Cardiac muscle cell (in vitro differentiated cells and primary cell): ENCODE data around the gene DAPK3. TPM values are rescaled to one million over a fixed set of nuclear protein-coding genes. Genes with fewer than 3 reads are reported as not detected.

Experiments used
- DNase-seq, 2 donors: peaks; one replicate each; pipeline versions ENCODE4 v3.0.0 to v3.0.0-alpha.2; 2010 to 2017; ENCODE audit warnings: low read depth in 1 of 2, low spot score in 1 of 2
- H3K27ac ChIP-seq: fragments of 200-600 bp; sonication (generic); 2 replicates; pipeline ENCODE4 v1.5.1; 2016
- H3K27me3 ChIP-seq: fragments of 200-600 bp; sonication (generic); 2 replicates; pipeline ENCODE4 v1.6.0; 2016; ENCODE audit warnings: control low read depth
- H3K36me3 ChIP-seq: fragments of 200-600 bp; sonication (generic); 2 replicates; pipeline ENCODE4 v1.5.1; 2016; ENCODE audit warnings: control low read depth
- H3K4me1 ChIP-seq: fragments of 200-600 bp; sonication (generic); 2 replicates; pipeline ENCODE4 v1.8.1; 2017; ENCODE audit warnings: low read depth, mild to moderate bottlenecking, mixed run types
- H3K4me3 ChIP-seq: fragments of 200-600 bp; sonication (generic); 2 replicates; pipeline ENCODE4 v1.5.1; 2016; ENCODE audit warnings: mild to moderate bottlenecking
- H3K9me3 ChIP-seq: fragments of 200-600 bp; sonication (generic); 2 replicates; pipeline ENCODE4 v1.5.1; 2017; ENCODE audit warnings: low read depth, mild to moderate bottlenecking, control low read depth
- CTCF ChIP-seq: IDR thresholded peaks from 2 replicates; pipeline ENCODE4 v1.5.1; 2012; ENCODE audit warnings: low read depth, mild to moderate bottlenecking, low read length
- polyA plus RNA-seq: library from polyadenylated mRNA; unstranded; fragments of >200 nt; fragmentation: Nextera tagmentation; extraction: Ambion mirVana; gene quantifications from 2 replicates; pipeline ENCODE4 v1.2.1, GENCODE V29; 2016
- total RNA-seq: library from RNA; depleted of rRNA; stranded (reverse); fragments of >200 nt; gene quantifications from 2 replicates; pipeline ENCODE4 v1.2.3, GENCODE V29; 2016

The DAPK3 gene
- total and polyA plus RNA-seq, 2 experiments from 2014 or later = 72.1 to 157 TPM

- no peaks in the 10 kb centered on the region for H3K27me3 ChIP-seq
- H3K4me3 ChIP-seq = no peak overlapping the region
- H3K4me1 ChIP-seq = peaks cover 3% of the 10 kb centered on the region
- no peaks in the 10 kb centered on the region for H3K36me3 ChIP-seq
- no peak for DNase-seq
- H3K27ac ChIP-seq = peak overlapping the region; percentile 62
- no peaks in the 10 kb centered on the region for H3K9me3 ChIP-seq
- TF ChIP-seq CTCF = no peak
Observed at GRCh38 chr19:3931041-3931440, 39.9 kb downstream of the DAPK3 start.

DNA sequence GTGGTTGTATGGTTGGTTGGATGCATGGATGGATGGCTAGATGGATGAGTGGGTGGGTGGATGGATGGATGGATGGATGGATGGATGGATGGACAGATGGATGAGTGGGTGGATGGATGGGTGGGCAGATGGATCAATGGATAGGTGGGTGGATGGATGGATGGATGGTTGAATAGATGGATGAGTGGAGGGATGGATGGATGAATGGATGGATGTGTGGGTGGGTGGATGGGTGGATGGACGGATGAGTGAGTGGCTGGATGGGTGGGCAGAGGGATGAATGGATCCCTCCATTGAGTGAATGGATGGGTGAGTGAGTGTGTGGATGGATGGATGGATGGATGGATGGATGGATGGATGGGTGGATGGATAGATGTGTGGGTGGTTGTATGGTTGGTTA lies 47.0 kb downstream of the DAPK3 start:
- Histone ChIP-seq H3K9me3 (no peaks in the 10 kb centered on the region), H3K27me3 (no peaks in the 10 kb centered on the region), H3K4me1 (no peaks in the 10 kb centered on the region), H3K36me3 (no peaks in the 10 kb centered on the region), H3K27ac (no peak overlapping the region), H3K4me3 (no peak overlapping the region)
- DNase-seq = no peak
- TF ChIP-seq CTCF = no peak

GRCh38 chr19:3923096-3923758 lies 47.7 kb downstream of the DAPK3 start:
- H3K27me3 ChIP-seq = no peaks in the 10 kb centered on the region
- H3K4me3 ChIP-seq = no peak overlapping the region
- no peaks in the 10 kb centered on the region for H3K9me3 ChIP-seq
- no peaks in the 10 kb centered on the region for H3K36me3 ChIP-seq
- no peak for TF ChIP-seq CTCF
- DNase-seq = no peak
- no peak overlapping the region for H3K27ac ChIP-seq
- no peaks in the 10 kb centered on the region for H3K4me1 ChIP-seq

GRCh38 chr19:3919793-3920192 lies 51.1 kb downstream of the DAPK3 start:
- no peak for TF ChIP-seq CTCF
- no peak overlapping the region for H3K4me3 ChIP-seq
- no peak for DNase-seq
- no peaks in the 10 kb centered on the region for H3K36me3 ChIP-seq
- no peaks in the 10 kb centered on the region for H3K4me1 ChIP-seq
- H3K9me3 ChIP-seq = no peaks in the 10 kb centered on the region
- H3K27me3 ChIP-seq = no peaks in the 10 kb centered on the region
- H3K27ac ChIP-seq = no peak overlapping the region

GRCh38 chr19:3916033-3916432 lies 54.9 kb downstream of the DAPK3 start:
- Histone ChIP-seq H3K9me3 (no peaks in the 10 kb centered on the region), H3K36me3 (no peaks in the 10 kb centered on the region), H3K27ac (no peak overlapping the region), H3K27me3 (no peaks in the 10 kb centered on the region), H3K4me1 (no peaks in the 10 kb centered on the region), H3K4me3 (no peak overlapping the region)
- TF ChIP-seq CTCF = no peak
- no peak for DNase-seq

DNA sequence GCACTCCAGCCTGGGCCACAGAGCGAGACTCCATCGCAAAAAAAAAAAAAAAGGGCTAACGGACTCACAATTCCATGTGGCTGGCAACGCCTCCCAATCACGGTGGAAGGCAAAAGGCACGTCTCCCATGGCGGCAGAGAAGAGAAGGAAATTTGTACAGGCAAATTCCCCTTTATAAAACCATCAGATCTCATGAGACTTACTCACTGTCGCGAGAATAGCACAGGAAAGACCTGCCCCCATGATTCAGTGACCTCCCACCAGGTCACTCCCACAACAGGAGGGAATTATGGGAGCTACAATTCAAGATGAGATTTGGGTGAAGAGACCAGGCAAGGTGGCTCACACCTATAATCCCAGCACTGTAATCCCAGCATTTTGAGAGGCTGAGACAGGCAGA lies 56.7 kb downstream of the DAPK3 start:
- H3K9me3 ChIP-seq = no peaks in the 10 kb centered on the region
- DNase-seq = no peak
- no peaks in the 10 kb centered on the region for H3K27me3 ChIP-seq
- no peaks in the 10 kb centered on the region for H3K4me1 ChIP-seq
- no peak for TF ChIP-seq CTCF
- no peak overlapping the region for H3K4me3 ChIP-seq
- no peaks in the 10 kb centered on the region for H3K36me3 ChIP-seq
- H3K27ac ChIP-seq = no peak overlapping the region
